GM08714 (cell line): ENCODE measurements around the gene GALNT5.

Source experiments
- H3K4me3 ChIP-seq: fragments of 200-500 bp; sonication (Bioruptor generic); 2 replicates; pipeline ENCODE4 v1.5.1; 2014; ENCODE audit warnings: mild to moderate bottlenecking, low read length, inconsistent platforms
- ZNF274 ChIP-seq: IDR thresholded peaks from 2 replicates; pipeline ENCODE4 v1.6.1; 2012; ENCODE audit warnings: mild to moderate bottlenecking, low read depth, low read length

The GALNT5 gene

GRCh38 chr2:157292853-157293252 lies 35.3 kb downstream of the GALNT5 start:
- no peak overlapping the region for H3K4me3 ChIP-seq
- TF ChIP-seq ZNF274: no peak

GRCh38 chr2:157296490-157296889 lies 39.0 kb downstream of the GALNT5 start:
- TF ChIP-seq ZNF274: no peak
- H3K4me3 ChIP-seq: no peak overlapping the region

DNA sequence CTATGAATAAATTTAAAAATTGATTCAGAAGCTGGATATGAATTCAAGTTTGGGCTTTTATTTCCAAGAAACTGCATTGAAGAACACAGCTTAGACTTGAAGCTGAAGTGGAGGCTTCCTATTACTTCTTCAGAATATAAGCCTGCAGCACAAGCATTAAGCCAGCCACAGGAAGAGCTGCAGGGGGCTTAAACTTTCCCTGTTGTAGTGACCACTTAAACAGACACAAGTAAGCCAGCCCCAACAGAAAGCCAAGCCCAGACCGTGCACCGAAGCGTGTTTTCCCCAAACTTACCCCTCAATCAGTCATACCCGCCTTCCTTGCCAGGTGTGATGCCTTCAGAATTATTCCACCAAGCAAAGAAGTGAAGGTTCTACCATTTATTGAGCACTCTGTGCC lies 39.5 kb downstream of the GALNT5 start:
- TF ChIP-seq ZNF274: no peak
- no peak overlapping the region for H3K4me3 ChIP-seq

DNA sequence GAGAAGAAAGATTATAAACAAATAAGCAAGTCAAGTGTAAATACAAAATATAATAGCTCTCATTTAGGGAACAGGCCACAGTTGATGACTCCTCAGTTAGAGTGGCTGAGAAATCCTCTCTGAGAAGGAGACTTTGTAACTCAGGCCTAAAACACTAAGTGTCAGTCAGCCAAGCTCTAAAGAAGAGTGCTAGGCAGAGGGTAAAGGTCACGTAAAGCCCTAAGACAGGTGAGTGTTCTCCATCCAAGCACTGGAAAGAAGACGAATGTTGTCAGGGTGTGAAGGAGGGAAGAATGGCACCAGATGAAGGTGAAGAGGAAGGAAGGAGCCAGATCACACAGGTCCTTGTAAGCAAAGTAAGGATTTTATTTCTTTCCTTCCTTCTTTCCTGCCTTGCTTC lies 43.8 kb downstream of the GALNT5 start:
- TF ChIP-seq ZNF274: no peak

GRCh38 chr2:157302492-157303099 lies 45.1 kb downstream of the GALNT5 start:
- no peak for TF ChIP-seq ZNF274
- no peak overlapping the region for H3K4me3 ChIP-seq

More for the DNA sequence above, 43.8 kb downstream of the GALNT5 start:
- H3K4me3 ChIP-seq: no peak overlapping the region

DNA sequence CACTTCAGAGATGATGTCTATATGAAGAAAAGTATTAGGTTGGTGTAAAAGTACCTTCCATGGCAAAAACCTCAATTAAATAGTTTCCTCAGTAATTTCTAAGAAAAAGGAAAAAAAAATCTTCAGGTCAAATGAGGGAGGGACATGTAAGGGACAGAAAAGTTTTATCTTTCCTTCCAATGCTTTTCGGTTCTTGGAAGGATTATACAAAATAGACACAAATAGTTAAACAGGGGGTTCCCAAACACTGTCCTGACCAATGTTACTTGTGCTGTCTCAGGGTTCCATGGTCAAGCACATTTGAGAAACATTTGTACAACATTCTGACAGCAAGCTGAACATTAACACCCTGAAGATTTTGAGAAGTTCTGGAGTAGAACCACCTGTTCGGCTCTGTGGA lies 46.1 kb downstream of the GALNT5 start:
- no peak overlapping the region for H3K4me3 ChIP-seq
- TF ChIP-seq ZNF274: no peak

GRCh38 chr2:157304811-157305722 lies 47.6 kb downstream of the GALNT5 start:
- no peak for TF ChIP-seq ZNF274
- H3K4me3 ChIP-seq: no peak overlapping the region

DNA sequence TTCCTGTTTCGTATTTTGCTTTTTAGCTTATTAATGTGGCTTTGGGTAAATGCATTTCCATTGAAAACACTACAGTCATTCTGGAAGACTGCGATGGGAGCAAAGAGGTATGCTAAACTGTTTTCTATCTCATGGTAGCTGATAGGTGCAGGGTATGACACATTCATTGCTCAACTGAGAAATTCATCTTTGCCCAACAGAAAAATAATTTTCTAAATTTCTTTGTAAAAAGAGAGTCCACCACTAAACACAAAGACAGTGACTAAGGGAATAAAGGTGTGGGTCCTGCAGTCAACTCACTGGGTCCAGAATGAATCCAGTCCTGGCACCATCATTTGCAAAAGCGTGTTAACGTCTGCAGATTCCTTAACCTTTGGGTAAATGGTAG lies 48.2 kb downstream of the GALNT5 start:
- no peak for TF ChIP-seq ZNF274

GRCh38 chr2:157307021-157307420 lies 49.5 kb downstream of the GALNT5 start:
- no peak overlapping the region for H3K4me3 ChIP-seq
- no peak for TF ChIP-seq ZNF274

More for the DNA sequence above, 48.2 kb downstream of the GALNT5 start:
- no peak overlapping the region for H3K4me3 ChIP-seq

GRCh38 chr2:157309878-157310277 lies 52.4 kb downstream of the GALNT5 start:
- no peak for TF ChIP-seq ZNF274
- H3K4me3 ChIP-seq: no peak overlapping the region

DNA sequence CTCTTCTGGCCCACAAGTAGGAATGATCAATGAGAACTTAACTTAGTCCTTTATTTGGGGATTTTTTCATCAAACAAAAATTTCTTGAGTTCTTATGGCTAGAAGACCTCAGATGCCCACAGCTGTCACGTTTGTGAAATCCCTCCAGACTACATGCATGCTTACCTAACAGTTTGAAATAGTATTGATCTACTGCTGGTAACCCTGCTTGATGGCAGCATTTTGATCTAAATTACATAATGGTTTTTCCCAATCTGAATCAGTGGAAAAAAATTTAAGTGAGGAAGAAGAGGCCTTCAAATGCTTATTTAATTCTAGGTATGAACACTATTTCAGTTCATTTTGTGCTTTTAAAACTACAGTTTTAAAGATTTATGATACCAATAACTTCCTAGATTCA lies 54.2 kb downstream of the GALNT5 start:
- TF ChIP-seq ZNF274: no peak
- no peak overlapping the region for H3K4me3 ChIP-seq

DNA sequence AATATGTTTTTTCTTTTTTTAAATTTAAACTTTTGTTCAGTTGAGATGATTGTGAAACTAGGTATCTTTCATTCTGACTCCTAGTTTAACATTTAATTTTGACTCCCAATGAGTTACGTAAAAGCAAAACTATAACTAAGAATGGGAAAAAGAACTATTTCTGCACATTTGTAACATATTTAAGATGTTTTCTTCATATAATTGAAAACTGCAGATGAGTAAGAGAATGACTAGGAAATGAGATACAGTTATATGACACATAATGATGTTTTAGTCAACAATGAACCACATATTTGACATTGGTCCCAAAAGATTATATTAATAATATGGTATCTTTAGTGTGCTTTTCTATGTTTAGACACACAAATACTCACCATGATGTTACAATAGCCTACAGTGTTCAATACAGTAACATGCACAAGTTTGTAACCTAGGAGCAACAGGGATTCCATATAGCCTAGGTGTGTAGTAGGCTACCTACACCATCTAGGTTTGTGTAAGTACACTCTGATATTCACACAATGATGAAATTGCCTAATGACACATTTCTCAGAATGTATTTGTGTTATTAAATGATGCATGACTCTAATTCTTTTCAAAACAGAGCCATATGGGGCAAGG lies 55.5 kb downstream of the GALNT5 start:
- no peak overlapping the region for H3K4me3 ChIP-seq
- no peak for TF ChIP-seq ZNF274

DNA sequence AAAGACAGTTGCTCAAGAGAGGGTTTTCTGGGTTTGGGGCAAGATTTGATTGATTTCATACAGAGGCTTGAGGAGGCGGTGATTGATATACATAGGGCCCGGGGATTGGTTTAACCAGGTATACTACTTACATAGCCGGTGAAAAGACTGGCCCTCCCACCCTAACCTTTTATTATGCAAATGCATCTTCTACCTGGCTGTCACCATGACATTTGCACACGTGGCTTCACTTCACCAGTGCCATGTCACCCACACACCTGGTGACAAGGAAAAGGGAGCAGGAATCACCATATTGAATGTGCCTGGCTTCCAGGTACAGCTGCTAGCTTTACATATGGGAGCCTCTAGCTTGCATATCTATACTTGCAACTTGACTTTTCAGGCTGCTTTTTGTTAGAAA lies 58.4 kb downstream of the GALNT5 start:
- TF ChIP-seq ZNF274: no peak

GRCh38 chr2:157318884-157319283 lies 61.4 kb downstream of the GALNT5 start:
- no peak for TF ChIP-seq ZNF274
- H3K4me3 ChIP-seq: no peak overlapping the region

More for the DNA sequence above, 58.4 kb downstream of the GALNT5 start:
- no peak overlapping the region for H3K4me3 ChIP-seq

- no peak for TF ChIP-seq ZNF274
- no peak overlapping the region for H3K4me3 ChIP-seq
These were observed 62.3 kb downstream of the GALNT5 start for GRCh38 chr2:157319795-157320194.

- no peak for TF ChIP-seq ZNF274
These were observed 62.9 kb downstream of the GALNT5 start for GRCh38 chr2:157320409-157320808.

More at GRCh38 chr2:157320409-157320808, 62.9 kb downstream of the GALNT5 start:
- no peak overlapping the region for H3K4me3 ChIP-seq
